Endothelial cell (in vitro differentiated cells): ENCODE results near the gene ALOX15B. TPM values are rescaled to one million over a fixed set of nuclear protein-coding genes. Genes with fewer than 3 reads are reported as not detected.

ENCODE experiments used
- DNase-seq: peaks from one replicate; pipeline ENCODE4 v3.0.0; 2021; ENCODE audit warnings: low spot score
- H3K27ac Mint-ChIP-seq: one replicate; pipeline ENCODE4 v1.8.0; 2021; ENCODE audit warnings: mixed read lengths, inconsistent platforms; ENCODE audit not compliant: unreplicated experiment
- H3K27me3 Mint-ChIP-seq: one replicate; pipeline ENCODE4 v1.8.0; 2021; ENCODE audit warnings: mild to moderate bottlenecking, moderate library complexity, mixed read lengths, inconsistent platforms; ENCODE audit not compliant: unreplicated experiment
- H3K36me3 Mint-ChIP-seq: one replicate; pipeline ENCODE4 v1.8.0; 2021; ENCODE audit warnings: mild to moderate bottlenecking, low read depth, mixed read lengths, inconsistent platforms; ENCODE audit not compliant: unreplicated experiment
- H3K4me1 Mint-ChIP-seq: one replicate; pipeline ENCODE4 v1.8.0; 2021; ENCODE audit warnings: mild to moderate bottlenecking, mixed read lengths, inconsistent platforms; ENCODE audit not compliant: unreplicated experiment
- H3K4me3 Mint-ChIP-seq: one replicate; pipeline ENCODE4 v1.8.0; 2021; ENCODE audit warnings: mild to moderate bottlenecking, mixed read lengths, inconsistent platforms; ENCODE audit not compliant: unreplicated experiment
- H3K9me3 Mint-ChIP-seq: one replicate; pipeline ENCODE4 v1.8.0; 2021; ENCODE audit warnings: mixed read lengths, inconsistent platforms; ENCODE audit not compliant: unreplicated experiment
- total RNA-seq: library from RNA; stranded (reverse); fragmentation: NEBNext Ultra II Directional; extraction: Animal tissue kit (Norgen Biotek cat#: 25700); gene quantifications from one replicate; pipeline ENCODE4 v1.2.1, GENCODE V29; 2021; ENCODE audit not compliant: unreplicated experiment
- TF ChIP-seq, protein P1 (sequence below): fragments of 200-600 bp; sonication (generic); IDR thresholded peaks from one replicate; pipeline ENCODE4 v1.5.0; 2021; ENCODE audit warnings: antibody characterized with exemption; ENCODE audit not compliant: unreplicated experiment

The ALOX15B gene
- total RNA-seq, 1 donor from 2014 or later: 0.13 TPM

- Mint-ChIP-seq H3K36me3 (no peaks in the 10 kb centered on the region), H3K4me1 (peaks cover 24% of the 10 kb centered on the region), H3K9me3 (no peaks in the 10 kb centered on the region), H3K27ac (no peak overlapping the region), H3K4me3 (no peak overlapping the region), H3K27me3 (peaks cover 28% of the 10 kb centered on the region)
- DNase-seq: no peak
- TF ChIP-seq, protein P1, sequence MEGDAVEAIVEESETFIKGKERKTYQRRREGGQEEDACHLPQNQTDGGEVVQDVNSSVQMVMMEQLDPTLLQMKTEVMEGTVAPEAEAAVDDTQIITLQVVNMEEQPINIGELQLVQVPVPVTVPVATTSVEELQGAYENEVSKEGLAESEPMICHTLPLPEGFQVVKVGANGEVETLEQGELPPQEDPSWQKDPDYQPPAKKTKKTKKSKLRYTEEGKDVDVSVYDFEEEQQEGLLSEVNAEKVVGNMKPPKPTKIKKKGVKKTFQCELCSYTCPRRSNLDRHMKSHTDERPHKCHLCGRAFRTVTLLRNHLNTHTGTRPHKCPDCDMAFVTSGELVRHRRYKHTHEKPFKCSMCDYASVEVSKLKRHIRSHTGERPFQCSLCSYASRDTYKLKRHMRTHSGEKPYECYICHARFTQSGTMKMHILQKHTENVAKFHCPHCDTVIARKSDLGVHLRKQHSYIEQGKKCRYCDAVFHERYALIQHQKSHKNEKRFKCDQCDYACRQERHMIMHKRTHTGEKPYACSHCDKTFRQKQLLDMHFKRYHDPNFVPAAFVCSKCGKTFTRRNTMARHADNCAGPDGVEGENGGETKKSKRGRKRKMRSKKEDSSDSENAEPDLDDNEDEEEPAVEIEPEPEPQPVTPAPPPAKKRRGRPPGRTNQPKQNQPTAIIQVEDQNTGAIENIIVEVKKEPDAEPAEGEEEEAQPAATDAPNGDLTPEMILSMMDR: no peak
These were observed 25.7 kb downstream of the ALOX15B start for GRCh38 chr17:8064561-8065019.

DNA sequence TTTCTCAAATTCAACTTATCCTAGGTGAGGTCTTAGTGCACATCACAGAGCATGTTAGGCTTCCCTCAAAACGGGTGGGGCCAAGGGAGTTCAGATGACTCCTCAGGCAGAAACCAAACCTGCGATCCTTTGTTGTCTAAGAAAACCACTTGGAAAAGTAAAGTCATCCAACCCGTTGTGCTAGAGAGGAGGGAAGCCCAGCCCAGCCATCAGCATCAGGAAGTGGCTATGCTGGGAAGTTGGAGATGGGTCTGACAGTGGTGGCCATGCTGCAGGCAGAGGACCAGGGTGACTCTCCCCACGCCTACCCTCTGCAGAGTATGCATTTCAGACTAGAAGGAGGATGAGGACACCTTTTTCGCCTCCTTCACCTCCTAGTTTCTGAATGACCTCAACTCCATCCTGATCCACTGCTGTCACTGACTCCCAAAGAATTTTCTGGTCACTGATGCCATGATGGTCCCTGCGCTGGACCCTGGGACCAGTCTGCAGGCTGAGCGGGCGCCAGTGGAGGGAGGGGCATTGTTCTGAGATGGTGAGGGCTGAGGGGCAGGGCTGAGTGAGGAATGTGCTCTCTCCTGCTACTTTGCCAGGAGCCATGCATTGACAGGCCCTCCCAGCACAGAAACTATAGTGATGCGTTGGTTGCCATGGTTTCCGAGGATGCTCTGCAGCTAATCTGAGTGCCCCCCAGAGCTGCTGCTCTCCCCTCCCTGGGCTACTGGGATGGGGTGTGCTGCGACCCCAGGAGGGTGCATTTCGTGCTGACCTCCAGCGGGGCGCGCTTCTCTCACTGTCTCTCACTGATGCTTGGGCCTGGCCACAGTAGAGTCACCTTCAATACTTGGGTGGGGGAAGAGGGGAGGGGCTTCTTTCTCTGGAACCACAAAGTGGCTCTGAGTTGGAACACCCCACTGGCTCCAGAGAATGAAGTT, 28.2 kb downstream of the ALOX15B start:
- no peak for DNase-seq
- Mint-ChIP-seq H3K9me3 (no peaks in the 10 kb centered on the region), H3K27ac (no peak overlapping the region), H3K27me3 (peaks cover 32% of the 10 kb centered on the region), H3K4me3 (no peak overlapping the region), H3K36me3 (no peaks in the 10 kb centered on the region), H3K4me1 (peaks cover 36% of the 10 kb centered on the region)
- TF ChIP-seq, protein P1: no peak

DNA sequence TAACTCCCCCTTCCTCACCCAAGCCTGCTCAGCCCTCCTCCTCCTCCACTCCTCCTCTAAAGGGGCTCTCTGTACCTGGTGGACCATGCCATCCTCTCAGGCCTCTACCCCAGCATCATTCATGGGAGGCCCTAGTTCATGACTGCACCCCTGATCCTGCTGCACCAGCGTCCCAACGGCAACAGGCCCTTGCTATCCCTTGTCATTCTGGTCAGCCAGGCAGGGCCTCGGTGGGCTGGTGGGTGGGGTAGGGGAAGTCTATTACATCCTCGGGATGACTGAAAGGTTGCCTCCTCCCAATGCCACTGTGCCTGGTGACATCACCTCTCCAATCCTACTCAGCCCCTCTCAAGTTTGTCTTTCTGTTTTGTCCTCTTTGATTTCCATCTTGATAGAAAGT, 28.9 kb downstream of the ALOX15B start:
- Mint-ChIP-seq H3K27me3 (peaks cover 30% of the 10 kb centered on the region), H3K27ac (no peak overlapping the region), H3K4me3 (peak overlapping the region; percentile 21), H3K9me3 (no peaks in the 10 kb centered on the region), H3K4me1 (peaks cover 39% of the 10 kb centered on the region), H3K36me3 (peaks cover 4% of the 10 kb centered on the region)
- TF ChIP-seq, protein P1: no peak
- DNase-seq: no peak

- Mint-ChIP-seq H3K4me1 (peaks cover 42% of the 10 kb centered on the region), H3K27ac (peak overlapping the region; percentile 24), H3K27me3 (peaks cover 30% of the 10 kb centered on the region)
These were observed 30.1 kb downstream of the ALOX15B start for GRCh38 chr17:8068736-8069586.

More at GRCh38 chr17:8068736-8069586, 30.1 kb downstream of the ALOX15B start:
- no peak overlapping the region for H3K4me3 Mint-ChIP-seq
- no peaks in the 10 kb centered on the region for H3K9me3 Mint-ChIP-seq
- DNase-seq: no peak
- peaks cover 4% of the 10 kb centered on the region for H3K36me3 Mint-ChIP-seq
- TF ChIP-seq, protein P1: no peak
